ENCODE data around the gene YDJC.
"Not testable (repeated sequence)": the region's sequence is repeated elsewhere in the genome, so short reads cannot be mapped to it uniquely, and the experiment has no call there.

The YDJC gene

DNA sequence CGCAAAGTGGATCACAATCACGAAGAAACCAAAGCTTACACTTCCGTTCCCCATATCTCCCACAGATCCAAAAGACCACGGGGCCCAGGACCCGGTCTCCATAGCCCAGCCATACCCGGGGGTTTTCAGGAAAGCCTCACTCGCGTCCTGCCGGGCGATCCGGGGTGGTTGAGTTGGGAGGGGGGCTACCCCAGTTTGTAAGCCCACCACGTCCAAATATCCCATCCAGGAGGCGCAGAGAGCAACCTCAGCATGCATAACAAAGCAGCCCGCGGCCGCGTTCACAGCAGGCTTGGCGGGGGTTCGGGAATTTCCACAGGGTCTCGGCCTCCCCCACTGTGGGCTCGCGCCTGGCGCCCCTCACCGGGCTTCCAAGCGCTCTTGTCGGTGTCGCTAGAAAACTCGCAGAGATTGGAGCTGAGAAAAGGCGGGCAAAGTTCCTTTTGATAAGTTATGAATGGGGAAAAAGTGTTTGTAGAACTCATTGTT is 21.7 kb upstream of the YDJC start:
- FAIRE-seq, result no peak

DNA sequence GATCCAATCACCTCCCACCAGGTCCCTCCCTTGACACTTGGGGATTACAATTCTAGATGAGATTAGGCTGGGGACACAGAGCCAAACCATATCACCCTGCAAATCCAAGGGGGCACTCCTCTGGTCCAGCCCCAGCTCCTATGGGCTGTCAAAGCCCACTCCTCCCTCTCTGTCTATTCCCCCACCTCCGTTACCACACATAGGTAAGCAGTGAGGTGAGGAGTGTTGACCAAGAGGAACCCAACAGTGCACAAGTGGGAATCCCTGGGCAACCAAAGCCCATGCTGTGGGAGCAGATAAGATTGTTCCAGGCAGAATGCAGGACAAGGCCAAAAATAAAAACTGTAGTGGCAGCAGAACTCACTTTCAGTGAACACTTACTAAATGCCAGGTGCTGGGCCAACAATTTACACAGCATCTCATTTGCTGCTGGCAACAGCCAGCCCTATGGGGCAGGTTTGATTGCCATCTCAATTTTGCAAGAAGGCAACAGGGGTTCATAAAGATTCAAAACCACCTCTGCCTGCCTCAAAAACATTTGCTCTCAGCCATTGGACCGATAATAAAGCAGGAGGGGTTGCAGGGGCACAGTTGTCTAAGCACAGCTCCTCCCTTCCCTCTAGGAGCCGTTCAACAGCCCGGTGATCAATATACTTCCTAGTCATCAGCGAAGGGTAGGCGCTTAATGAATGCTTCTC is 21.1 kb upstream of the YDJC start:
- FAIRE-seq, result no peak

DNA sequence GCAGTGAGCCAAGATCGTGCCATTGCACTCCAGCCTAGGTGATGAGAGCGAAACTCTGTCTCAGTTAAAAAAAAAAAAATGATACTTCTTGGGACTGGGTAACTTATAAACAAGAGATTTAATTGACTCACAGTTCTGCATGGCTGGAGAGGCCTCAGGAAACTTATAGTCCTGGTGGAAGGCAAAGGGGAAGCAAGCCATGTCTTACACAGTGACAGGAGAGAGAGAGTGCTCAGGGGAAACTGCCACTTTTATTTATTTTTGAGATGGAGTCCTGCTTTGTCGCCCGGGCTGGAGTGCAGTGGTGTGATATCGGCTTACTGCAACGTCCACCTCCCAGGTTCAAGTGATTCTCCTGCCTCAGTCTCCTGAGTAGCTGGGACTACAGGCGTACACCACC is 20.5 kb upstream of the YDJC start:
- FAIRE-seq, result no peak

DNA sequence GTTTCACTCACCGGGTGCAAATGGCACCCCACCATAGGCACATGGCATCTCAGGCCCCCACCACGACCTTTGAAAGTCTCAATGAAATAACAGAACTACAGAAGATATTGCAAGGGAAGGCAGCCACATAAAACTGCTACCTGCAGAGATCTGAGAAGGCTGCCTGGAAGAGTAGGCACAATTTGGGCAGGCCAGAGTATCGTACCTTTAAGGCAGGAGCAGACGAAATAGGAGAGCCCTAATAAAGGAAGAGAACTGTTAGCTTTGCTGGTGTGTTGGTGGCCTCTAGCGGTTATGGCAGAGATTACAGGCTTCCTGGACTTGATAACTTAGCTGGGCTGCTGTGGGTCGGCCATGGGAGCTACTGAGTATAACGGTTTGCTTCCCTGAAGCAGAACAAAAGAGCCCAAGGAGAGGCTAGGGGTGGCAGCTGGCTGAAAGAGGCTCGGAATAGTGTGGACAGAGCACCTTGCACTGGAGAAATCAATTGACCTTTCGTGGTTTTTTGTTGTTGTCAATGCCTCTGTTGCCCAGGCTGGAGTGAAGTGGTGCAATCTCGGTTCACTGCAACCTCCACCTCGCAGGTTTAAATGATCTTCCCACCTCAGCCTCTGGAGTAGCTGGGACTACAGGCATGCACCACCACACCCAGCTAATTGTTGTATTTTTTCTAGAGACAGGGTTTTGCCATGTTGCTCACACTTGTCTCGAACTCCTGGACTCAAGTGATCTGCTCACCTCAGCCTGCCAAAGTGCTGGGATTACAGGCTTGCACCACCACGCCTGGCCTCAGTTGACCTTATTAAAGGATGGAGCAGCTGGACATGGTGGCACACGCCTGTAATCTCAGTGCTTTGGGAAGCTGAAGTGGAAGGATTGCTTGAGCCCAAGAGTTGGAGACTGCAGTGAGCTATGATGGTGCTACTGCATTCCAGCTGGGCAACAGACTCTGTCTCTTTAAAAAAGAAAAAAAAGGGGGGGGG is 17.1 kb upstream of the YDJC start:
- FAIRE-seq, result no peak

DNA sequence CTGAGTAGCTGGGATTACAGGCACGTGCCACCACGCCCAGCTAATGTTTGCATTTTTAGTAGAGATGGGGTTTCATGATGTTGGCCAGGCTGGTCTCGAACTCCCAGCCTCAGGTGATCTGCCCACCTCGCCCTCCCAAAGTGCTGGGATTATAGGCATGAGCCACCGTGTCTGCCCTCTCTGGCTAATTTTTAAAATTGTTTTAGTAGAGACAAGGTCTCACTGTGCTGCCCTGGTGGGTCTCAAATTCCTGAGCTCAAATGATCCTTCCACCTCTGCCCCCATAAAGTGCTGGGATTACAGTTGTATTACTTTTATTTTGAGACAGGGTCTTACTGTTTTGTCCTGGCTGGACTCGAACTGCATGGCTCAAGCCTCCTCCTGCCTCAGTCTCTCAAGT is 15.7 kb upstream of the YDJC start:
- FAIRE-seq, result not testable (repeated sequence)

DNA sequence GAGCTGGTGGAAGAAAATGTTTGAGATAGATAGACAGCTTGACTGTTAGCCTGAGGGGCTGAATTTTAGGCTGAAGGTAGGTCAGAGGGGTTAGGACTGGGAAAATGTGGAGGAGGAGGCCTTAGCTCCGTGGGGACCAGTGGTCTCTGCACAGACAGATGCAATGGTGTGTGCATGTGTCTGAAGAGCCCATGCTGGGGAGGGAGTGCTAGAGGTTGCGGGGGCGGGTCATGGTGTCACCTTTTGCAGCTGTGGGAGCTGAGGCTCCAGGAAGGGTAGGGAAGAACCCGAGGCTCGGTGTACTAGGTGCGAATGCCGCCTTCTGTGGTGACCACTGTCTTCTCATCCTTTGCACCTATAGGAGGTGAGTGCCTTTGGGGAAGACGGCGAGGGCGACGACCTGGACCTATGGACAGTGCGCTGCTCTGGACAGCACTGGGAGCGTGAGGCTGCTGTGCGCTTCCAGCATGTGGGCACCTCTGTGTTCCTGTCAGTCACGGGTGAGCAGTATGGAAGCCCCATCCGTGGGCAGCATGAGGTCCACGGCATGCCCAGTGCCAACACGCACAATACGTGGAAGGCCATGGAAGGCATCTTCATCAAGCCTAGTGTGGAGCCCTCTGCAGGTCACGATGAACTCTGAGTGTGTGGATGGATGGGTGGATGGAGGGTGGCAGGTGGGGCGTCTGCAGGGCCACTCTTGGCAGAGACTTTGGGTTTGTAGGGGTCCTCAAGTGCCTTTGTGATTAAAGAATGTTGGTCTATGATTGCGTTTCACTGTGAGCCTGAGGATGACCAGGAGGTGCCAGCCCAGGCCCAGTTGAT is 13.9 kb upstream of the YDJC start:
- FAIRE-seq, result no peak

DNA sequence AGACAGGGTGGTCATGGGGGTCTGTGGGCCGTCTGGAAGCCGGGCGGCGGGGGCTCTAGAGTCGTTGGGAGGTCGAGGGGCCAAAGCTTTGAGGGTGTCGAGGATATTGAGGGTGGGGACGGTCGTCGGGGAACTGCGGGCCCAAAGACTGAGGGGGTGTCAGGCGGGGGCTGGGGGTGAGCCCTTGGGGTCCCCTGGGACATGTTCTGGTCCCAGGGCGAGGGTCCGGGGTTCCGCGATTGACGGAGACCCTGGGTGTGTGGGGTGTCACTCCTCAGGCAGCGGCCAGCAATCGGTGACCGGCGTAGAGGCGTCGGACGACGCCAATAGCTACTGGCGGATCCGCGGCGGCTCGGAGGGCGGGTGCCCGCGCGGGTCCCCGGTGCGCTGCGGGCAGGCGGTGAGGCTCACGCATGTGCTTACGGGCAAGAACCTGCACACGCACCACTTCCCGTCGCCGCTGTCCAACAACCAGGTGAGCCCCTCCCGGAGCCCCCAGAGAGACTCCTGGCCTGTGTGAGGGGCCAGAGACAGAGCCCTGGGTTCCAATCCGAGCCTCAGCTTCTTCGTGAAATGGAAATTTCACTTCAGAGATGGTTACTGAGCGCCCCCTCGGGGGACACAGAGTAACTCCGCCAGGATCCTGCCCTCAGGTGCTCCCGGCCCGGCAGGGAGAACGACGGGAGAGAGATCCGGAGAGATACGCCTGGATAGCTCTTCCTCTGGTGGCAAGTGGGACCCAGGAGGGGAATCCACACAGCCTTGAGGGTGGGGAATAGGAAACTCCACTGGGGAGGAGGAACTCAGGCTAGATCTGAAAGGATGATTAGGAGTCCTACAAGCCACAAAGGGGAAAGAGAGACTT is 13.0 kb upstream of the YDJC start:
- no peak for FAIRE-seq

DNA sequence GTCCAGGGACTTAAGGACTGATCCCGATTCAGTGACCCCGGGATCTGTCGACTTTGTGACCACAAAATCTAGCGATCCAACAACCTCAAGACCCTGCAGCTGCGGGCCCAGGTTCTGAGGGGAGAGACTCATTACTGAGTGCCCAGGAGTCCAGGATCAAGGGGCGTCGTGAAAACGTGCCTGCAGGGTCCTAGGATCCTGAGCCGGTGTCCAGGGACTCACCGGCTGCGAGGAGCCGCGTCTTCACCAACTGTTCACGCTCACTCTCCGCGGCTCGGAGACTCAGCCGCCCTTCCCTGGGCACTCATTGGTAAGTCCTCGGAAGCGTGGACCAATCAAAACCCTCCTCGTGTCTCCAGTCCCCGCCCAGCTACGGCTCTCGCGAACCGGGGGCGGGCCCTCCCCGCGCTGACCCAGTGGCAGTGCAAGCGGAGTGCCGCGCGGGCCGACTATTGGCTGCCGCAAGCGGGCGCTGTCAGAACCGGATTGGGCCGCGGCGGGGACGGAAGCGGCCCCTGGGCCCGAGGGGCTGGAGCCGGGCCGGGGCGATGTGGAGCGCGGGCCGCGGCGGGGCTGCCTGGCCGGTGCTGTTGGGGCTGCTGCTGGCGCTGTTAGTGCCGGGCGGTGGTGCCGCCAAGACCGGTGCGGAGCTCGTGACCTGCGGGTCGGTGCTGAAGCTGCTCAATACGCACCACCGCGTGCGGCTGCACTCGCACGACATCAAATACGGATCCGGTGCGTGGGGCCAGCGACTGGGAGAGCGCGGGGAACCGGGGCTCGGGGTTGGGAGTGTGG is 12.2 kb upstream of the YDJC start, which contains the start of gene SDF2L1:
Gene SDF2L1, plus strand, starts transcription at position 514 of the 795 bp plus-strand sequence. Its CDS starts 35 bp downstream, at position 549.
- FAIRE-seq, result peak; percentile 48

DNA sequence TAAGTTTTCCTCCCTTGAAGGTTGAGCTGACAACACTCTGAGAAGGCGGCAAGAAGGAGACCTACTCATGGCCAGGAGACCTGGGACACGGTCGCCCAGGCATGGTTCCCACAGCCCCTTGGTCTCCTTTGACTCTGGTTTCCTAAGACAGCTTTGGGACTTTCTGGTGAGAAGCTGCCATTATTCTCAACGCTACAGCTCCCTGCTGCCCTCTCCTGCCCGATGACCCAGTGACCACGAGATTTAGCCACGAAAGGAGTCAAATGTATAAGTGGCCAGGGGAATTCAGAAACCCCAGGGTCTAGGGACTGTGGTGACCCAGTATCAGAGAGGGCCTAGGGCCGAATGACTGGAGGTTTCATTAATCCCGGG is 11.6 kb upstream of the YDJC start:
- no peak for FAIRE-seq

DNA sequence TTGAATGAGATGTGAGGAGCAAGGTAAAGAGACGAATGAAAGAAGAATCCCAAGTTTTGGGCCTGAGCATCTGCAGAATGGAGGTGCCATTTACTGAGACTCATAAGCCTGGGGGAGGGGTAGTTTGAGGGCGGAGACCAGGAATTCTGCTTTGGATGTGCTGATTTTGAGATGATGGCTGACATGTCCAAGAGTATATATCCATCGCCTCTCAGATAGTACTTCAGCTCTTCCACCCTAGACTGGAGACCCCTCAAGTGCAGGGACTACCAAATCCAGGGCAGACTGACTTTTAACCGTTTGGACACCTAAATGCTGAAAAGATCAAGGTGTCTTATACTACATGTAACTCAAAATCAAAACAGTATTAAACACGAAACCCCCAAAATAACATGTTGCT is 11.0 kb upstream of the YDJC start:
- FAIRE-seq, result no peak

DNA sequence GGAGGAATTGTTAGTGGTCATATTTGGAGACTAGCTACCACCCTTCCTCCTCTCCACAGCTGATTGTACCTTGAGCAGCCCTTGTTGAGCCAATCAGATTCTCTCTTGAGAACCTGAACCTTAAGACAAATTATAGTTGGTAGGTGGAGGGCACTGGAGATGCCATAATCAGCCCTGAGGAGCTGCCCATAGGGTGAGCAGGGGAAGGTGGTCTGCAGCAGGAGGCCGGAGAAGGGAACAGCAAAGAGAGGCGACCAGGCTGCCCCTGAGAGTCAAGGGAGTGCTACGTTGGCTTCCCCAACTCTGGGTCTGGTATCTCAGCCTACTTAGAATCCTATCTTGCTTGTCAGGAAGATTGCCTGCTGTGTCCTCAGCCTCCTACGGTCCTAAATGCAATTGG is 9.5 kb upstream of the YDJC start:
- FAIRE-seq, result no peak

DNA sequence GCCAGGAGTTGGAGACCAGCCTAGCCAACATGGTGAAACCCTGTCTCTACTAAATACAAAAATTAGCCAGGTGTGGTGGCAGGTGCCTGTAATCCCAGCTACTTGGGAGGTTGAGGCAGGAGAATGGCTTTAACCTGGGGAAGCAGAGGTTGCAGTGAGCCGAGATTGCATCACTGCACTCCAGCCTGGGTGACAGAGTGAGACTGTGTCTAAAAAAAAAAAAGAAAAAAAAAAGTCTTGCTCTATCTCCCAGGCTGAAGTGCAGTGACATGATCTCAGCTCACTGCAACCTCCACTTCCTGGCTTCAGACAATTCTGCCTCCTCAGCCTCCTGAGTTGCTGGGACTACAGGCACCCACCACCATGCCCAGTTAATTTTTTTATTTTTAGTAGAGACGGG is 7.6 kb upstream of the YDJC start:
- FAIRE-seq, result not testable (repeated sequence)

DNA sequence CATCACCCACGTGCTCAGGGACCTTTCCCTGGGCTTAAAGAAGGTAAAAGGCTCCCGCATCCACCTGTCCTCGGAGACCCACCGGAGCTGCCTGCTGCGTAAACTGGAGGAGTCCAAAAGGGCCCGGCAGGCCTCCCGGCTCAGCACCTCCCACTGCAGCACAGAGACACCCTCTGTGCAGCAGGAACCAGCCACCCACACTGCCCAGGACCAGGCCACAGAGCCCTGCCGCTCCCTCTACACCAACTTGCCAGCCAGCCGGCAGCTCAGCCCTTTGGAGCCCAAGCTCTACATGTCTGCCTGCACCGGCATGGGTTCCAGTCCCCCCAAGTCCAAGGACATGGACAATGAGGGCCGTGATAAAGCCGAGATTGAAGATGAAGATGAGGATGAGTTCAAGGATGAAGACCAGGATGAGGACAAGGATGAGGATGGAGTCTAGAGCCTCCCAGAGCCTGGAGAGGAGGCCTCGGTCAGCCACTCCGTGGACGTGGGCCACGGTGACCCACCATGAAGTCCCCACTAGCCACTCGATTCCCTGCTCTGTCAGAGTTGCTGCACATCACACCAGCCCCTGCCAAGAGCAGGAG is 6.9 kb upstream of the YDJC start:
- no peak for FAIRE-seq

DNA sequence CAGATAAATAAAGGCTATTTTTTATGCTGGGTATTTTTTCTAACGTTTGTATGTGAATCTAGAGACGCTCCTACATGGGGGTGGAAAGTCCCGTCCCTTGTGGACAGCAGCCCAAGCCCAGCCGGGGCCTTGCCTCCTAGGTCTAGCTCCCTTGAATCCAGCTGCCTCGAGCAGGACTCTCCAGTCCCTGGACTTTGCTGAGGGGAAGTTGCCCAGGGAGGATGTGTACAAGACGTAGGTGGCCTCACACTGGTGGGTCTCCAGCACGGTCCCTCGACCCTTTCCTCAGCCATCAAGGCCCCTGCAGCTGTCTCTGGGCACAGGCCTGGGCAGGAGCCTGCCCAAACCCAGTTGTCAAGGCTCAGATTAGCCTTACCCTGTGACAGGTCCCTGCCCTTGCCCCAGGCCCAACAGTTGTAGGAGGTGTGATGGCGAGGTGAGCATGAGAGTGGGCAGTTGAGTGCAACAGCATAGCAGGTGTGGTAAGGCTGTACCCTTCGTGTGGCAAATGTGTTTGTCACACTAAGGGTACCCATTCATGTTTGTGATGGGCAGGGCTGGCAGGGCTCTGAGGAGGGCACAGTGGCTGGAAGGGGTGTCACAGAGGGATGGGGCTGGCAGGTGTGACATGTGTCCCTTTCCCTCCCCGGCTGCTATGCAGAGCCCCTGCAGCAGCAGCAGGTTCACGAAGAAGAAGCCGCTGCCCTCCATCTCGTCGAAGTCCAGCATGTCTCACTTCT is 6.1 kb upstream of the YDJC start:
- no peak for FAIRE-seq

DNA sequence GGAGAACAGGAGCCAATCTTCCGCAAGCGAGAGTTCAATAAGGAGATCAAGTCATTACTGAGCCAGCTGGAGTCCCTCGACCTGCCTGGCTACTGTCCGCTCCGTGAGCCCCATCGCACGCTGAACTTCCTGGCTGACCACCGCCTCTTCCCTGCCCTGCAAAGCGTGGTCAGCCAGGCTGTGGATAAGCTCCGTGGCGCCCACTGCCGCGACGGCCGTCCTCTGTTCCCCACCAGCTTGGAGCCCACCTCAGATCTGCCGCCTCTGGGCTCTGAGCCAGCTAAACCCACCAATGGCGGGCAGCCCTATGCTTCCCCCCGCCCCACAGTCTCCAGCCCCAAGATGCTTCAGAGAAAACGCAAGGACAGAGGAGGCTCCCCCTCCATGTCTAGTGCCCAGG is 5.0 kb upstream of the YDJC start:
- no peak for FAIRE-seq

DNA sequence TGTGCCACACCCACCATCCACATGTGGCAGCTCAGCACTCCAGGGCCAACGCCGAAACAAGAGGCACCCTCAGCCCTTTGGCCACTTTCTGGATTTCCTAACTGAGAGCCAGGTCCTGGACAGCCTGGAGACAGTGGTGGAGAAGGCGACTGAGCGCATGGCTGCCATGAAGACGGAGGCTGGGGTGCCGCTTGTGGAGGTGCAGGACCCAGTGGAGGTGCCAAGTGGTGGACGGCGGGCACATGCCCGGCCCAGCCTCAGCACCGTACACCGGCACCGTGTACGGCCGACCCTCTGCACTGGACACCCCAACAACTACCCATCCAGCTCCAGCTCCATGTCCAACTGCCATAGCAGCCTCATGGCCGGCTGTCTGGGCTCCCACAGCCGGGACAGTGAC is 4.3 kb upstream of the YDJC start:
- no peak for FAIRE-seq

DNA sequence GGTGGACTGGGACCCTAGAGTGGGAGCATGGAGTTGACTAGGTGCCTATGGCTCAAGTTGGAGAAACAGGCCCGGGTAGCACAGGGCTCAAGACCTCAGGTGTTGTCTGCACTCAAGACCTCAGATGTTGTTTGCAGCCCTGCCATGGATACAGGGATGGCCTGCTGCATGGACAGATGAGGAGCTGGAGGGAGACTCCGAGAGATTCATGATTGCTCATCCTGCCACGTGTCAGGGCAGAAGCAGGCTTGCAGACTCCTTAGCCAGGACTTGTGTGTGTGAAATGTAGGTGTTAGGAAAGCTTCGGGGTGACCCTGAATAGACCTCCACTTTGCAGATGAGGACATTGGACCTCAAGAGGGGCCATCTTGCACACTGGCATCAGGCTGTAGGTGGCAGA is 3.7 kb upstream of the YDJC start:
- FAIRE-seq, result no peak

DNA sequence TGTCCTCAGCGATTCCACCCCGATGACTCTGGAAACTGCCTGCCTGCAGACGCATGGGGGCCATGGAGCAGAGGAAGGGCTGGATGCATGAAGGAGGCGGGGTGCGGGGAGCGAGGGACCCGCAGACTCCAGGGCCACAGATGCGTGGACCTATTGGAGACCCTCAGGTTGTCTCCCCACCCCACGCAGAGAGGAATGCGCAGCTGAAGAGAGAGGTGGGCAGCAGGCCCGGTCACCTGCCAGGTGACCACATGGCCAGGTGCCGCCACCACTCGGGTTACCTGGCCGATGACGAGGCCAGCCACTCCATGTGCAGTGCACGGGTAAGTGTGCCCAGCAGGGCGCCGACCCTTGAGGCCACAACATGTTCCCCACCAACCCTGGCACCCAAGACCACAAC is 3.1 kb upstream of the YDJC start:
- no peak for FAIRE-seq

DNA sequence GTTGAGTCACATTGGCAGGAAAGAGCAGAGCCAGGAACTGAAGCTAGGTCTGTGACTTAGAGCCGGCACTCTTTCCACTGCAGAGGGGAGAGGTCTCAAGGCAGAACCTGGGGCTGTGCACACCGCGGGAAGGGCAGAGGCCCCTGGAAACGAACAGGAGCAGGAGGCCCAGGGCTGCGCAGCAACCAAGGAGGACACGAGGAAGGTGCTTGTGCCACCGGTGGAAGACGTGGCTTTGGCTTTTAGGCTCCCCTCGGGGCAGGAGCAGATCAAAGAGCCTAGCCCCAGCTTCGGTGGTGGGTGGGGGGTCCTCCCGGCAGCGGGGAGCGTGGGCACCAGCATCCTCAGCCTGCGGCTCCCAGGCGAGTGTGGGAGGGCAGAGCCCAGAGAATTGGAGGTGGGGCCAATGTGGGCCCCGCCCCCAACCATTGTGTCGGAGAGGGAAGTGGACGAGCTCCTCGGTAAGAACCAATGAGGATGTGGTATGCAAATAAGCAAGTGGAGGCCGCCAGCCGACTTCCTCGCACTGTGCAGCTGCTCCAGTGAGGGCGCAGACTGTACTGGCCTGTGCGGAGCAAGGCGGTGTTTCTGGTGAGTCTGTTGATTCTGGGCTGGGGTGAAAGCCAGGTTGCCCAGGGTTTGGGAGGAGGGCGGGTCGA is 2.5 kb upstream of the YDJC start, which contains the start of gene CCDC116:
Gene CCDC116, plus strand, starts transcription at position 524 of the 659 bp plus-strand sequence. CDS start 422 bp downstream, outside the sequence.
- FAIRE-seq, result no peak
